ENCODE results near the gene BCAR3.

DNA sequence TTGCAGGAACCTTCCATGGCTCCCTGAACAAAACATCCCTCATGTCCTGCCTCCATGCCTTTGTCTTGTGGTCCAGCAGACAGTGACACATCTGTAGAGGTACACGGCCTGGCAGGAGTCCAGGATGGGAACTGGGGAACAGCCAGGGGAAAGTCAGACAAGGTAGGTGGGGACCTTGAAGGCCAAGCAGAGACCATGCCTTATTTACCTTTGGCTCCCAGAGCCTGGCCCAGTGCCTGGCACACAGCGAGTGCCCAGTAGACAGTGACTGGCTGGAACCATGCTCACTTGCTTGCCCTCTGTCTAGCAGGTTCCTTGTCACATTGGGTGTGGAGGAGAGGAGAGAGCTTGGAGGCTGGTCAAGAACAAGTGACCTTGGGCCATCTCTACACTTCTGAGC lies 81.0 kb downstream of the BCAR3 start:
- TF ChIP-seq, protein P1, sequence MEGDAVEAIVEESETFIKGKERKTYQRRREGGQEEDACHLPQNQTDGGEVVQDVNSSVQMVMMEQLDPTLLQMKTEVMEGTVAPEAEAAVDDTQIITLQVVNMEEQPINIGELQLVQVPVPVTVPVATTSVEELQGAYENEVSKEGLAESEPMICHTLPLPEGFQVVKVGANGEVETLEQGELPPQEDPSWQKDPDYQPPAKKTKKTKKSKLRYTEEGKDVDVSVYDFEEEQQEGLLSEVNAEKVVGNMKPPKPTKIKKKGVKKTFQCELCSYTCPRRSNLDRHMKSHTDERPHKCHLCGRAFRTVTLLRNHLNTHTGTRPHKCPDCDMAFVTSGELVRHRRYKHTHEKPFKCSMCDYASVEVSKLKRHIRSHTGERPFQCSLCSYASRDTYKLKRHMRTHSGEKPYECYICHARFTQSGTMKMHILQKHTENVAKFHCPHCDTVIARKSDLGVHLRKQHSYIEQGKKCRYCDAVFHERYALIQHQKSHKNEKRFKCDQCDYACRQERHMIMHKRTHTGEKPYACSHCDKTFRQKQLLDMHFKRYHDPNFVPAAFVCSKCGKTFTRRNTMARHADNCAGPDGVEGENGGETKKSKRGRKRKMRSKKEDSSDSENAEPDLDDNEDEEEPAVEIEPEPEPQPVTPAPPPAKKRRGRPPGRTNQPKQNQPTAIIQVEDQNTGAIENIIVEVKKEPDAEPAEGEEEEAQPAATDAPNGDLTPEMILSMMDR (IDR thresholded peaks at IDR 0.05): no peak
- TF ChIP-seq SIN3A (IDR thresholded peaks at IDR 0.05; ENCODE audit: borderline replicate concordance, insufficient read depth, low read depth, low read length) (no peak), POLR2AphosphoS5 (IDR thresholded peaks at IDR 0.05; ENCODE audit: low read depth, low read length) (no peak)

Measured in Panc1 (cell line).